GM12891 (cell line): ENCODE data around the gene ZSWIM1.

Experiments used
- POLR2A ChIP-seq: IDR thresholded peaks from 2 replicates; pipeline ENCODE4 v1.6.1; 2011; ENCODE audit warnings: low read depth, low read length, control low read depth
- POLR2AphosphoS5 ChIP-seq: IDR thresholded peaks from 2 replicates; pipeline ENCODE4 v1.6.1; 2011; ENCODE audit warnings: low read depth, low read length, control low read depth
- POU2F2 ChIP-seq: IDR thresholded peaks from 2 replicates; pipeline ENCODE4 v1.6.1; 2011; ENCODE audit warnings: low read depth, mild to moderate bottlenecking, control low read depth, low read length, moderate library complexity
- TAF1 ChIP-seq: IDR thresholded peaks from 2 replicates; pipeline ENCODE4 v1.6.1; 2011; ENCODE audit warnings: low read depth, low read length, control low read depth

DNA sequence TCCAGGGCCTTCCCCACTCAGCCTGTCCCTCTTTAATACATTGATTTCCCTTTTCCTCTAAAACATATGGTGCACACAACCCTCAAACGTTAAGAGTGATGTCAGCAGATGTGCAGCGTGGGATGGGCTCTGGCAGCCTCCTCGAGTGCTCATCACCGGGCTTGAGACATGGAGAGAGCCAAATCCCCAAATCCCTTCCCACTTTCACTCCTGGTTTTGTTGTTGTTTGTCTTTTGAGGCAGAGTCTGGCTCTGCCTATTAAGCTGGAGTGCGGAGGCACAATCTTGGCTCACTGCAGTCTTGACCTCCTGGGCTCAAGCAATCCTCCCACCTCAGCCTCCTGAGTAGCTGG lies 36.7 kb downstream of the ZSWIM1 start:
- no peak for TF ChIP-seq TAF1
- TF ChIP-seq POLR2A, result no peak
- TF ChIP-seq POU2F2, result no peak
- no peak for TF ChIP-seq POLR2AphosphoS5
